Lung (tissue), 12 donors: ENCODE data around the gene BTBD2. TPM values are rescaled to one million over a fixed set of nuclear protein-coding genes. Genes with fewer than 3 reads are reported as not detected.

Source experiments
- ATAC-seq: fragments of 200-7000 bp; cut with Tn5 transposase; one replicate; pipeline ENCODE4 v1.9.1; 2020; ENCODE audit warnings: moderate number of reproducible peaks; ENCODE audit not compliant: insufficient read depth, low FRiP score
- DNase-seq, 3 donors: peaks; one replicate each; pipeline ENCODE4 v3.0.0-alpha.2; 2013 to 2017
- H3K27ac ChIP-seq, 2 donors: one replicate each; pipeline ENCODE4 v1.5.1; 2013; ENCODE audit warnings: mild to moderate bottlenecking in 2 of 2, moderate library complexity in 2 of 2, control low read depth in 1 of 2, inconsistent platforms in 1 of 2, low read depth in 1 of 2, low read length in 1 of 2
- H3K27me3 ChIP-seq, 3 donors: one replicate each; pipeline ENCODE4 v1.5.1; 2013; ENCODE audit warnings: low read length in 2 of 3; ENCODE audit not compliant: control insufficient read depth in 3 of 3, insufficient read depth in 3 of 3
- H3K36me3 ChIP-seq, 4 donors: one replicate each; pipeline ENCODE4 v1.5.1; 2013; ENCODE audit warnings: low read length in 4 of 4, mild to moderate bottlenecking in 1 of 4, moderate library complexity in 1 of 4; ENCODE audit not compliant: control insufficient read depth in 4 of 4, insufficient read depth in 4 of 4
- H3K4me1 ChIP-seq, 5 donors: one replicate each; pipeline ENCODE4 v1.5.1; 2013; ENCODE audit warnings: low read length in 5 of 5, mild to moderate bottlenecking in 2 of 5, moderate library complexity in 1 of 5; ENCODE audit not compliant: control insufficient read depth in 5 of 5, insufficient read depth in 5 of 5
- H3K4me3 ChIP-seq: one replicate; pipeline ENCODE4 v1.5.1; 2013; ENCODE audit warnings: mild to moderate bottlenecking, control low read depth, moderate library complexity
- H3K9ac ChIP-seq, 2 donors: one replicate each; pipeline ENCODE4 v1.5.1; 2013; ENCODE audit warnings: low read length in 2 of 2, control low read depth in 1 of 2; ENCODE audit not compliant: insufficient read depth in 1 of 2
- H3K9me3 ChIP-seq, 4 donors: one replicate each; pipeline ENCODE4 v1.5.1; 2013; ENCODE audit warnings: low read length in 3 of 4, mild to moderate bottlenecking in 1 of 4, moderate library complexity in 1 of 4; ENCODE audit not compliant: control insufficient read depth in 4 of 4, insufficient read depth in 3 of 4
- CTCF ChIP-seq: IDR thresholded peaks from 2 replicates; pipeline ENCODE4 v1.5.1; 2012; ENCODE audit warnings: mild to moderate bottlenecking; ENCODE audit errors: control extremely low read depth, extremely low read depth
- WGBS, 2 donors: extraction: QIAGEN DNeasy Blood & Tissue Kit; methylation state at CpG; one replicate each; pipeline ENCODE4 v1.1.7; 2013; 5-methylcytosine and 5-hydroxymethylcytosine counted together
- polyA plus RNA-seq, 2 donors: library from polyadenylated mRNA; stranded (reverse); fragments of 200-250 nt; gene quantifications; one replicate each; pipeline ENCODE4 v1.2.1, GENCODE V29; 2013
- total RNA-seq, 2 donors: library from RNA; depleted of rRNA in 1 of 2; stranded (reverse); fragments of >200 nt in 1 of 2; gene quantifications; one replicate each; pipeline ENCODE4 v1.2.1, GENCODE V29; 2014 to 2021
- donor health status: control.
- donor health status: control.
- donor health status: Bipolar disorder and iron deficiency.
- donor health status: healthy.
- donor health status: DM: yes; HTN: yes; CAD: no.

Gene BTBD2
- total and polyA plus RNA-seq, 4 donors: 35.5 to 62.3 (median 44.8) TPM

- H3K27ac ChIP-seq: no peak overlapping the region
- H3K36me3 ChIP-seq: peaks cover 2 to 50% (median 4%) of the 10 kb centered on the region in 4 donors
- peaks cover 0 to 6% (median 0%) of the 10 kb centered on the region in 5 donors for H3K4me1 ChIP-seq
- TF ChIP-seq CTCF: no peak
- ATAC-seq (no peak), DNase-seq (no peak)
- no peak overlapping the region for H3K9ac ChIP-seq
- H3K27me3 ChIP-seq: no peaks in the 10 kb centered on the region
- 90 to 93% methylated on average over 28 of the region's 28 CpGs for WGBS, 2 donors
- no peak overlapping the region for H3K4me3 ChIP-seq
- H3K9me3 ChIP-seq: no peaks in the 10 kb centered on the region
Measured at GRCh38 chr19:1974381-1975161, 40.9 kb downstream of the BTBD2 start.

GRCh38 chr19:1970806-1971502 is 44.6 kb downstream of the BTBD2 start:
- 94 to 95% methylated on average over 27 of the region's 27 CpGs for WGBS, 2 donors
- Histone ChIP-seq H3K9me3 (no peaks in the 10 kb centered on the region), H3K4me3 (no peak overlapping the region), H3K36me3 (peaks cover 0 to 43% (median 4%) of the 10 kb centered on the region in 4 donors), H3K9ac (no peak overlapping the region), H3K4me1 (peaks cover 0 to 10% (median 0%) of the 10 kb centered on the region in 5 donors), H3K27ac (no peak overlapping the region), H3K27me3 (no peaks in the 10 kb centered on the region)
- no peak for TF ChIP-seq CTCF
- DNase-seq: no peak
- no peak for ATAC-seq

- no peak for TF ChIP-seq CTCF
- Histone ChIP-seq H3K9ac (no peak overlapping the region), H3K36me3 (peaks cover 0 to 38% (median 4%) of the 10 kb centered on the region in 4 donors), H3K27me3 (no peaks in the 10 kb centered on the region), H3K27ac (no peak overlapping the region), H3K9me3 (no peaks in the 10 kb centered on the region), H3K4me3 (no peak overlapping the region), H3K4me1 (peaks cover 0 to 10% (median 0%) of the 10 kb centered on the region in 5 donors)
- ATAC-seq (peak; percentile 24), DNase-seq (no peak)
- WGBS, 2 donors: 92 to 93% methylated on average over 38 of the region's 38 CpGs
Measured at GRCh38 chr19:1970003-1970805, 45.3 kb downstream of the BTBD2 start.
